Measurements from ENCODE around the gene SETMAR.
"Not testable (repeated sequence)": the region's sequence is repeated elsewhere in the genome, so short reads cannot be mapped to it uniquely, and the experiment has no call there.

The SETMAR gene

GRCh38 chr3:4314688-4315087 lies 11.5 kb downstream of the SETMAR start:
- no peak for DNase-seq

GRCh38 chr3:4320096-4320911 lies 17.1 kb downstream of the SETMAR start:
- DNase-seq, result no peak

- DNase-seq, result no peak
These were observed 18.6 kb downstream of the SETMAR start for GRCh38 chr3:4321732-4322131.

GRCh38 chr3:4322635-4323034 lies 19.5 kb downstream of the SETMAR start:
- DNase-seq, result no peak

GRCh38 chr3:4323246-4324027 lies 20.3 kb downstream of the SETMAR start:
- no peak for DNase-seq

GRCh38 chr3:4326868-4327267 lies 23.7 kb downstream of the SETMAR start:
- no peak for DNase-seq

GRCh38 chr3:4329806-4330205 lies 26.6 kb downstream of the SETMAR start:
- DNase-seq, result not testable (repeated sequence)

GRCh38 chr3:4332111-4332510 lies 28.9 kb downstream of the SETMAR start:
- no peak for DNase-seq

- DNase-seq, result no peak
These were observed 29.4 kb downstream of the SETMAR start for GRCh38 chr3:4332574-4332973.

- DNase-seq, result no peak
These were observed 29.8 kb downstream of the SETMAR start for GRCh38 chr3:4332991-4333390.

GRCh38 chr3:4334548-4334947 lies 31.4 kb downstream of the SETMAR start:
- DNase-seq, result no peak

GRCh38 chr3:4335840-4336562 lies 32.8 kb downstream of the SETMAR start:
- DNase-seq, result no peak

GRCh38 chr3:4336850-4337546 lies 33.8 kb downstream of the SETMAR start:
- no peak for DNase-seq

GRCh38 chr3:4338751-4339150 lies 35.6 kb downstream of the SETMAR start:
- no peak for DNase-seq

GRCh38 chr3:4340077-4340410 lies 36.9 kb downstream of the SETMAR start:
- no peak for DNase-seq

- DNase-seq, result no peak
These were observed 37.5 kb downstream of the SETMAR start for GRCh38 chr3:4340411-4341335.

GRCh38 chr3:4341336-4341675 lies 38.1 kb downstream of the SETMAR start:
- no peak for DNase-seq

- DNase-seq, result no peak
These were observed 40.1 kb downstream of the SETMAR start for GRCh38 chr3:4343258-4343657.

- DNase-seq, result no peak
These were observed 47.6 kb downstream of the SETMAR start for GRCh38 chr3:4350789-4351163.

- DNase-seq, result peak; percentile 6
These were observed 48.1 kb downstream of the SETMAR start for GRCh38 chr3:4351164-4351855.

GRCh38 chr3:4351872-4352271 lies 48.7 kb downstream of the SETMAR start:
- DNase-seq, result no peak
